GM18873 (cell line): ENCODE measurements around the gene CDH3.
"Not testable (repeated sequence)": the region's sequence is repeated elsewhere in the genome, so short reads cannot be mapped to it uniquely, and the experiment has no call there.

ENCODE experiments used
- ATAC-seq: cut with Tn5 transposase; IDR thresholded peaks from one replicate; pipeline ENCODE4 v1.9.1; 2021; ENCODE audit warnings: mild to moderate bottlenecking, moderate library complexity, moderate number of reproducible peaks; ENCODE audit not compliant: unreplicated experiment, low FRiP score

The CDH3 gene

GRCh38 chr16:68698091-68698490 lies 53.0 kb downstream of the CDH3 start:
- no peak for ATAC-seq

GRCh38 chr16:68700120-68700519 lies 55.0 kb downstream of the CDH3 start:
- ATAC-seq, result no peak

GRCh38 chr16:68700831-68701230 lies 55.7 kb downstream of the CDH3 start:
- no peak for ATAC-seq

GRCh38 chr16:68704232-68704867 lies 59.2 kb downstream of the CDH3 start:
- no peak for ATAC-seq

- no peak for ATAC-seq
These were observed 62.4 kb downstream of the CDH3 start for GRCh38 chr16:68707340-68708152.

GRCh38 chr16:68710211-68710610 lies 65.1 kb downstream of the CDH3 start:
- no peak for ATAC-seq

GRCh38 chr16:68711421-68712139 lies 66.5 kb downstream of the CDH3 start:
- ATAC-seq, result no peak

GRCh38 chr16:68713361-68713760 lies 68.3 kb downstream of the CDH3 start:
- no peak for ATAC-seq

- ATAC-seq, result no peak
These were observed 70.4 kb downstream of the CDH3 start for GRCh38 chr16:68715471-68715870.

- not testable (repeated sequence) for ATAC-seq
These were observed 71.4 kb downstream of the CDH3 start for GRCh38 chr16:68716516-68716915.

- no peak for ATAC-seq
These were observed 72.6 kb downstream of the CDH3 start for GRCh38 chr16:68717684-68718083.

- no peak for ATAC-seq
These were observed 73.5 kb downstream of the CDH3 start for GRCh38 chr16:68718590-68718989.

GRCh38 chr16:68719993-68720489 lies 74.9 kb downstream of the CDH3 start:
- ATAC-seq, result peak; percentile 77

- ATAC-seq, result no peak
These were observed 77.3 kb downstream of the CDH3 start for GRCh38 chr16:68722119-68723024.

- ATAC-seq, result no peak
These were observed 79.7 kb downstream of the CDH3 start for GRCh38 chr16:68724797-68725196.

GRCh38 chr16:68728523-68728922 lies 83.4 kb downstream of the CDH3 start:
- no peak for ATAC-seq

GRCh38 chr16:68731637-68732036 lies 86.5 kb downstream of the CDH3 start:
- no peak for ATAC-seq

- ATAC-seq, result no peak
These were observed 87.1 kb downstream of the CDH3 start for GRCh38 chr16:68732042-68732680.

- no peak for ATAC-seq
These were observed 87.8 kb downstream of the CDH3 start for GRCh38 chr16:68732741-68733399.
